Esophagus (tissue), 2 donors: ENCODE data around the gene PPP1R10. TPM values are rescaled to one million over a fixed set of nuclear protein-coding genes. Genes with fewer than 3 reads are reported as not detected.

Experiments
- H3K27ac ChIP-seq, 2 donors: one replicate each; pipeline ENCODE4 v1.5.1; 2013; ENCODE audit warnings: low read depth in 2 of 2, mild to moderate bottlenecking in 2 of 2, inconsistent platforms in 1 of 2, low read length in 1 of 2, moderate library complexity in 1 of 2
- H3K27me3 ChIP-seq, 2 donors: one replicate each; pipeline ENCODE4 v1.6.1; 2013; ENCODE audit warnings: low read length in 2 of 2, control low read depth in 1 of 2, mild to moderate bottlenecking in 1 of 2; ENCODE audit not compliant: insufficient read depth in 2 of 2, control insufficient read depth in 1 of 2
- H3K36me3 ChIP-seq, 2 donors: one replicate each; pipeline ENCODE4 v1.6.1; 2013; ENCODE audit warnings: low read length in 1 of 2; ENCODE audit not compliant: control insufficient read depth in 2 of 2, insufficient read depth in 2 of 2
- H3K4me1 ChIP-seq, 2 donors: one replicate each; pipeline ENCODE4 v1.6.1; 2013; ENCODE audit warnings: low read length in 1 of 2; ENCODE audit not compliant: control insufficient read depth in 2 of 2, insufficient read depth in 2 of 2
- H3K4me3 ChIP-seq, 2 donors: one replicate each; pipeline ENCODE4 v1.5.1; 2013; ENCODE audit warnings: low read length in 2 of 2, mild to moderate bottlenecking in 2 of 2, low read depth in 1 of 2, moderate library complexity in 1 of 2
- H3K9me3 ChIP-seq, 2 donors: one replicate each; pipeline ENCODE4 v1.6.1; 2013; ENCODE audit warnings: mild to moderate bottlenecking in 2 of 2, low read depth in 1 of 2, low read length in 1 of 2, moderate library complexity in 1 of 2; ENCODE audit not compliant: control insufficient read depth in 2 of 2, insufficient read depth in 1 of 2
- WGBS, 2 donors: extraction: QIAGEN DNeasy Blood & Tissue Kit; methylation state at CpG; one replicate each; pipeline ENCODE4 v1.1.7; 2013; 5-methylcytosine and 5-hydroxymethylcytosine counted together
- polyA plus RNA-seq, 2 donors: library from polyadenylated mRNA; stranded (reverse); fragments of 200-250 nt; gene quantifications; one replicate each; pipeline ENCODE4 v1.2.3, GENCODE V29; 2013
- donor health status: healthy with polysubstance abuse.
- donor health status: Bipolar disorder and iron deficiency.

The PPP1R10 gene
- polyA plus RNA-seq, 2 donors, result 13.5 to 23.5 TPM

DNA sequence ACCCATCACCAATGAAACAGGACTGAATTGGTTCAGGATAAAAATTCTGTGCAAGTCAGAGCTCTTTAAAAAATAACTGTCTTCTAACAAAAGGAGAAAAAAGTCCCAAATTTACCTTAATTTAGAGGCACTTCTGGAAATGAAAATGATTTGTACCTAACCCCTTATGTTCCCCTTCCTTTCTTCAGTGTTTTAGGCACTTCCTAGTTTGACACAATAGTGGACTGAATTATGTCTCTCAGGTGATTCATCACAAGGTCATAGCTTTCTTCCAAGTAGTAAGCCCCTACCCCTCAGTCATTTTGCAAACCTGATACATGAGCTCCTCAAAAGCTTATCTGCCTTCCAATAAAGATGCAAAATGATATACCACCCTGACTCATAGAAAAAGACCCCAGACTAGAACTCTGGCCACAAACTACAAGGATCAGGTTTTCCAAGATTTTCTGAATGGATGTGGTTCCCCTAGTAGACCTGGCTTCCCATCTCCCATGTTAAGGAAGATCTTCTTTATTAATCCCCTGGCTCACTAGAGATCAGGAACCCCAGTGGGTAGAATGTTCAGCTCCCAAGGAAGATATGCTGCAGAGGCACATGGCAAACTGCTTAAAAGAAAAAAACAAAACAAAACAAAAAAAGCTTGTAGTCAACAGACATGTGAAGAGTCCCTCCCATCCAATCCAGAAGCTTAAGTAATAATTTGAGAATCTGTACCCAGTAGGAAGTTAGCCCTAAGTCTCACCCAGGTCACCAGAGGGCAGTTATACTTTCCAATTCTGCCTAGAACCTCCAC, 3.6 kb downstream of the PPP1R10 start:
- no peaks in the 10 kb centered on the region for H3K27me3 ChIP-seq
- H3K4me3 ChIP-seq, result no peak overlapping the region
- peak overlapping the region; percentile 14 to 55 for H3K27ac ChIP-seq
- H3K9me3 ChIP-seq, result no peaks in the 10 kb centered on the region
- H3K4me1 ChIP-seq, result no peaks in the 10 kb centered on the region
- peaks cover 5 to 9% of the 10 kb centered on the region in 2 donors for H3K36me3 ChIP-seq

GRCh38 chr6:30612687-30613248, 4.3 kb downstream of the PPP1R10 start:
- Histone ChIP-seq H3K27me3 (no peaks in the 10 kb centered on the region), H3K4me3 (no peak overlapping the region), H3K36me3 (peaks cover 5 to 9% of the 10 kb centered on the region in 2 donors), H3K9me3 (no peaks in the 10 kb centered on the region), H3K27ac (peak overlapping the region; percentile 14 to 78), H3K4me1 (no peaks in the 10 kb centered on the region)
- 38% methylated on average over 6 of the region's 6 CpGs for WGBS, 2 donors

GRCh38 chr6:30612213-30612612, 4.8 kb downstream of the PPP1R10 start:
- H3K4me1 ChIP-seq, result no peaks in the 10 kb centered on the region
- no peak overlapping the region for H3K4me3 ChIP-seq
- WGBS, 2 donors, result 41 to 66% methylated on average over 1 of the region's 1 CpG
- no peak overlapping the region for H3K27ac ChIP-seq
- no peaks in the 10 kb centered on the region for H3K9me3 ChIP-seq
- peaks cover 5 to 11% of the 10 kb centered on the region in 2 donors for H3K36me3 ChIP-seq
- no peaks in the 10 kb centered on the region for H3K27me3 ChIP-seq

DNA sequence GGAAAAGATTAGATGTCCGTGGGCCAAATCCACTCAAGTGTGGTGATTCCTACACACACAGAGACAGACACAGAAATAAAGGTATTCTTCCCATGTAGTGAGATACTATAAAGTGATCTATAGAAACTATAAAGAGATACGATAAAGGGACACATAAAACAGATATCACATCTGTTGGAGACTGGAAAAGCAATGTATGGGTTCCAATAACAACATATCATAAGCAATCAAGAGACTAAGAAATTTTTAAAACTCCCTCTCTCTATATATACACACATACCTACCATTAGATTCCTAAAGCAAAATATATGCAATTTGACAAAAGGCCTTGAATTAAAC, 5.2 kb downstream of the PPP1R10 start:
- Histone ChIP-seq H3K27ac (no peak overlapping the region), H3K27me3 (no peaks in the 10 kb centered on the region), H3K4me1 (no peaks in the 10 kb centered on the region), H3K9me3 (no peaks in the 10 kb centered on the region), H3K36me3 (peaks cover 5 to 11% of the 10 kb centered on the region in 2 donors), H3K4me3 (no peak overlapping the region)
- WGBS, 2 donors, result 76 to 77% methylated on average over 2 of the region's 2 CpGs

- no peaks in the 10 kb centered on the region for H3K27me3 ChIP-seq
- WGBS, 2 donors, result 72% methylated on average over 9 of the region's 9 CpGs
- no peak overlapping the region for H3K4me3 ChIP-seq
- H3K9me3 ChIP-seq, result no peaks in the 10 kb centered on the region
- H3K4me1 ChIP-seq, result no peaks in the 10 kb centered on the region
- no peak overlapping the region for H3K27ac ChIP-seq
- H3K36me3 ChIP-seq, result peaks cover 9 to 12% of the 10 kb centered on the region in 2 donors
Observed at GRCh38 chr6:30611150-30611855, 5.7 kb downstream of the PPP1R10 start.

DNA sequence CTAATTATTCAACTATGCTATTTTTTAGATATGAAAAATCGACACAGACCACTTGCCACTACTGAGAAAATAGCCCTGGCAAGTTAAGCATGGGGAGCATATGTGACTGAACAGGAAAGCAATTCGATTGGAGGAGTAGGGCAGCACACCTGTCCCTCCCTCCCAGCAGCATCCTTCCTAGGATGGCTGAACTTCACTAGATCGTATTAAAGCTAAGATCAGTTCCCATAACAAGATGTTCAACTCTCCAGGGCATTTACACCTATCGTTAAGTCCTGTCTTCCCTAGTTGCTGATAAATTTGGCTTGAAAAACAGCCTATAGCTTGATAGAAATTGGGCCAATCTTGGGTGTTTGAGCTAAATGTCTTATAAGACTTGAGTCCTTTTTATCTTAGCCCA, 7.0 kb downstream of the PPP1R10 start:
- H3K27ac ChIP-seq, result no peak overlapping the region
- no peaks in the 10 kb centered on the region for H3K27me3 ChIP-seq
- no peaks in the 10 kb centered on the region for H3K9me3 ChIP-seq
- peaks cover 15 to 20% of the 10 kb centered on the region in 2 donors for H3K36me3 ChIP-seq
- H3K4me3 ChIP-seq, result no peak overlapping the region
- H3K4me1 ChIP-seq, result no peaks in the 10 kb centered on the region
- WGBS, 2 donors, result 71 to 73% methylated on average over 4 of the region's 4 CpGs

DNA sequence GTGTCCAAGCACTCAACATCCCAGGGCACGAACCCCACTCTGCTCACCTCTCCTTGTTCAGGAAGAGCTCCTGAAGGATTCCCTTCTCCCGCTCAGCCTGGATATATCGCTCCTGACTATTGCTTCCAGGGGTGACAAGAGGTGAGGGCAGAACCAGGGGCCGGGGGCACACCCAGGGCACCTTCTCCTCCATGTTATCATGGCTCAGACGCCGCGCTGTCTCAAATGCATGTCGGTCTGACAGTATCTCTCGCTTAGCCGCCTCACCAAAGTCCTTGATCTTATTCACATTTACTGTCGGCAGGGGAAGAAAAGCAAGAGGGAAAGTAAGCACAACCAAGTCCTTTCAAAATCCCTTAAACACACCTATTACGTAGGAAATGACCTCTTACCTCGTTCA, 13.1 kb downstream of the PPP1R10 start:
- no peaks in the 10 kb centered on the region for H3K9me3 ChIP-seq
- no peak overlapping the region for H3K4me3 ChIP-seq
- H3K27ac ChIP-seq, result no peak overlapping the region
- H3K36me3 ChIP-seq, result peaks cover 52 to 59% of the 10 kb centered on the region in 2 donors
- peaks cover 0 to 2% of the 10 kb centered on the region in 2 donors for H3K4me1 ChIP-seq
- WGBS, 2 donors, result 93 to 95% methylated on average over 13 of the region's 13 CpGs
- H3K27me3 ChIP-seq, result no peaks in the 10 kb centered on the region

DNA sequence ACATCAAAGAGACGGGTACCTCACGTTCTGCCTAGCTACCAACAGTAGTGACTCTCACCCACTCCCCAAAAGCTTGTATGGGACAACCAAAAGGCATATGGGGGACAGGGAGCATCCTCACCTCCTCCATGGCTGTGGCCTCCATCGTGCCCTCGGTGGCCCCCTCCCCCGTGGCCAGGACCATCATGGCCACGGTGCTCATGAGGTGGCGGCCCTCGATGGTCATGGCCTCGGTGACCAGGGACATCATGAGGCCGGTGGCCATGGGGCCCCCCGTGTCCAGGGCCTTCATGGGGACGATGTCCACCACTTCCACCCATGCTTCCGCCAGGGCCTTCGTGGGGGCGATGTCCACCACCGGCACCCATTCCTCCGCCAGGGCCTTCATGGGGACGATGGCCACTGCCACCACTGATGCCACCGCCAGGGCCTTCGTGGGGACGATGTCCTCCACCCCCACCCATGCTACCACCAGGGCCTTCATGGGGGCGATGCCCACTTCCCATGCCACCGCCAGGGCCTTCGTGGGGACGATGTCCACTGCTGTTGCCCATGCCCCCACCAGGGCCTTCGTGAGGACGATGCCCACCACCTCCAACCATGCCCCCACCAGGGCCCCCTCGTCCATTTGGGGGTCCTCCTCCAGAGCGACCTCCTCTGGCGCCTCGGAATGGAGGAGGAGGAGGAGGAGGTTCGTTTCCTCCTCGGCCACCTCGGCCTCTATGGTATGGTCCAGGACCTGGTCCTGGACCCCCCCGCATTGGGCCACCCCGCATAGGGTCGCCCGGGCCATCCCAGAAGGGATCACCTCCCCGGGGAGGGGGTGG, 15.0 kb downstream of the PPP1R10 start:
- peaks cover 0 to 2% of the 10 kb centered on the region in 2 donors for H3K4me1 ChIP-seq
- H3K27ac ChIP-seq, result no peak overlapping the region
- peaks cover 52 to 54% of the 10 kb centered on the region in 2 donors for H3K36me3 ChIP-seq
- no peak overlapping the region for H3K4me3 ChIP-seq
- WGBS, 2 donors, result 89 to 91% methylated on average over 34 to 39 of the region's 39 CpGs
- H3K9me3 ChIP-seq, result no peaks in the 10 kb centered on the region
- H3K27me3 ChIP-seq, result no peaks in the 10 kb centered on the region

GRCh38 chr6:30601436-30601814, 15.6 kb downstream of the PPP1R10 start:
- 58 to 59% methylated on average over 6 of the region's 6 CpGs for WGBS, 2 donors
- H3K9me3 ChIP-seq, result no peaks in the 10 kb centered on the region
- H3K4me1 ChIP-seq, result peaks cover 0 to 2% of the 10 kb centered on the region in 2 donors
- H3K27me3 ChIP-seq, result no peaks in the 10 kb centered on the region
- H3K27ac ChIP-seq, result peak overlapping the region in 1 of 2 donors; percentile 5
- peaks cover 48 to 52% of the 10 kb centered on the region in 2 donors for H3K36me3 ChIP-seq
- H3K4me3 ChIP-seq, result no peak overlapping the region
